ENCODE measurements around the gene NHS. TPM values are rescaled to one million over a fixed set of nuclear protein-coding genes. Genes with fewer than 3 reads are reported as not detected.
A peak's percentile ranks its signal among the peaks of the same experiment; 100 is the strongest.

NHS gene
- total RNA-seq, 1 donor from 2014 or later = 8.6 TPM

- TF ChIP-seq CTCF (IDR thresholded peaks at IDR 0.05; ENCODE audit: insufficient read depth, low read length, poor library complexity, severe bottlenecking) = no peak
- H3K4me3 ChIP-seq (ENCODE audit: low read depth, low read length) = no peak overlapping the region
- no peaks in the 10 kb centered on the region for H3K36me3 ChIP-seq (ENCODE audit: control insufficient read depth, insufficient read depth, low read length)
- H3K27me3 ChIP-seq (ENCODE audit: control insufficient read depth, insufficient read depth, low read length) = no peaks in the 10 kb centered on the region
- DNase-seq (ENCODE audit: low read depth) = no peak
These were observed 350.2 kb downstream of the NHS start for GRCh38 chrX:17725181-17725580.

DNA sequence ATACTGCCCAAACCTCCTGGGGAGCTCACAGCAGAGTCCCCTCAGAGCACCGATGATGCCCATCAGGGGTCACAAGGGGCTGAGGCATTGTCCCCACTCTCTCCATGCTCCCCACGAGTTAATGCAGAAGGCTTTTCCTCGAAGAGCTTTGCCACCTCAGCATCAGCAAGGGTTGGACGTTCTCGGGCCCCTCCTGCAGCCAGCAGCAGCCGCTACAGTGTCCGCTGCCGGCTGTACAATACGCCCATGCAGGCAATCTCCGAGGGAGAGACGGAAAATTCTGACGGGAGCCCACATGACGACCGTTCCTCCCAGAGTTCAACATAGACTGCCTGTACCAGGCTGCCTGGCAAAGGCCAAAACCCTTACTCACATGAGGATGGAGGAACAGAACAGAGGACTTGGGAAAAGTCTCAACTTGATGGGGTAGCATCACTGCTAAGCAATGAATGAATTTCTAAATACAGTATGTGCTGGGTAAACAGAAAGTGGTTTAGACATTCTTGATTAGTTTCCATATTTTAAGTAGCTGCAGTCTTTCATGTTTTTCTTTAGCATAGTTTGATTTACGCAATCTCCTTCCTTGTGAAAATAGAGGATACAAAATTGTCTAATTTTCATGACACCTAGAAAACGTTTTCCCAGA lies 357.3 kb downstream of the NHS start:
- TF ChIP-seq CTCF (IDR thresholded peaks at IDR 0.05; ENCODE audit: insufficient read depth, low read length, poor library complexity, severe bottlenecking) = no peak

GRCh38 chrX:17735406-17735805 lies 360.4 kb downstream of the NHS start:
- no peaks in the 10 kb centered on the region for H3K27me3 ChIP-seq (ENCODE audit: control insufficient read depth, insufficient read depth, low read length)
- no peak overlapping the region for H3K4me3 ChIP-seq (ENCODE audit: low read depth, low read length)
- no peak for DNase-seq (ENCODE audit: low read depth)
- H3K36me3 ChIP-seq (ENCODE audit: control insufficient read depth, insufficient read depth, low read length) = no peaks in the 10 kb centered on the region
- TF ChIP-seq CTCF (IDR thresholded peaks at IDR 0.05; ENCODE audit: insufficient read depth, low read length, poor library complexity, severe bottlenecking) = no peak

More for the DNA sequence above, 357.3 kb downstream of the NHS start:
- no peaks in the 10 kb centered on the region for H3K27me3 ChIP-seq (ENCODE audit: control insufficient read depth, insufficient read depth, low read length)
- H3K4me3 ChIP-seq (ENCODE audit: low read depth, low read length) = no peak overlapping the region
- H3K36me3 ChIP-seq (ENCODE audit: control insufficient read depth, insufficient read depth, low read length) = no peaks in the 10 kb centered on the region
- DNase-seq (ENCODE audit: low read depth) = no peak

GRCh38 chrX:17736478-17736855 lies 361.5 kb downstream of the NHS start:
- Histone ChIP-seq H3K36me3 (ENCODE audit: control insufficient read depth, insufficient read depth, low read length) (no peaks in the 10 kb centered on the region), H3K27me3 (ENCODE audit: control insufficient read depth, insufficient read depth, low read length) (no peaks in the 10 kb centered on the region), H3K4me3 (ENCODE audit: low read depth, low read length) (peak overlapping the region; percentile 33)
- TF ChIP-seq CTCF (IDR thresholded peaks at IDR 0.05; ENCODE audit: insufficient read depth, low read length, poor library complexity, severe bottlenecking) = no peak
- no peak for DNase-seq (ENCODE audit: low read depth)

DNA sequence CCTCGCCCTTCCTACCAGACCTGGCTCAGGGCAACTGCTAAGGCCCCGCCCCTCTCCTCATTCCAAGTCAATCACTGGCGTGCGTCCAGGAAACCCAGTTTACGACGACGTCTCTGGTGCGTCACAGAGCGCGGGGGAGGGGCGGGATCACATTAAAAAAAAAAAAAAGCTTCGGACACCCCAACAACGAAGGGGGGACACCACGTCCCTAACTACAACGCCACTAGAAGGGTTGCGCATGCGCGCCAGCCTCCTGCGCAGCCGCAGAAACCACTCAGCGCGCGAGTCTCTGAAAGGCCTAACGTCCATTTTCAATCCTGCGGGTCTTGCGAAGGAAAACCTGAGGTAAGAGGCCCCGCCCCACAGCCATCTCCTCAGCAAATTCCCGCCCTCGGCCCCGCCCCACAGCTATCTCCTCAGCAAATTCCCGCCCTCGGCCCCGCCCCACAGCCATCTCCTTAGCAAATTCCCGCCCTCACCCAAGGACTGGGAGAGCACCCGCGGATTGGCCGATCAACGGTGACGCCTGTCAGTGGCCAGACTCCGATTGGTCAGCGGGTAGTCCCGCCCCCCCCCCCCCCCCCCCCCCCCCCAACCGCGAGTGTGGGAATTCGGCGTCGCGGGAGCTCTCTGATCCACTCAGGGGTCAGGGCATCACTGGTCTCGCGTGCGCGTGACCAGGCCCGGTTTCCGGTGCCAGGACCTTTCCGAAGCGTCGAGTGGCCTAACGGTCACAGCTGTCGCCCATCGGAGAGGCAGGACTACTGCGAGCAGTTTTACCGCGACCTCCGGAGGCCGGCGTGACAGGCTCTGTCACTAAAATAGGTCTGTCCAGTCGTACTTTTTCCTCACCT lies 362.1 kb downstream of the NHS start, which contains the start of gene SCML1:
Gene SCML1, plus strand, starts transcription at position 638 of the 854 bp plus-strand sequence. CDS start 6,694 bp downstream, outside the sequence.
- Histone ChIP-seq H3K36me3 (ENCODE audit: control insufficient read depth, insufficient read depth, low read length) (no peaks in the 10 kb centered on the region), H3K4me3 (ENCODE audit: low read depth, low read length) (peak within 1 kb of the TSS; percentile 67), H3K27me3 (ENCODE audit: control insufficient read depth, insufficient read depth, low read length) (no peaks in the 10 kb centered on the region)
- TF ChIP-seq CTCF (IDR thresholded peaks at IDR 0.05; ENCODE audit: insufficient read depth, low read length, poor library complexity, severe bottlenecking) = no peak
- peak; percentile 80 for DNase-seq (ENCODE audit: low read depth)

Measured in kidney epithelial cell (primary cell).